Natural killer cell treated with Interleukin-12 subunit alpha and Interleukin-12 subunit beta and Interleukin-15 and Interleukin-18, amount 100 ng/mL, for 72 hours (primary cell): Measurements from ENCODE around the gene SNRNP35. TPM values are rescaled to one million over a fixed set of nuclear protein-coding genes. Genes with fewer than 3 reads are reported as not detected.
"Not testable (repeated sequence)": the region's sequence is repeated elsewhere in the genome, so short reads cannot be mapped to it uniquely, and the experiment has no call there.

Experiments used
- ATAC-seq, 2 donors: fragments of 150-1000 bp; cut with Tn5 transposase in 1 of 2; sonication (Bioruptor Pico), chemical (Tn5 transposase) in 1 of 2; 2 replicates each; pipeline ENCODE4 v1.10.0; 2021
- DNase-seq: peaks from one replicate; pipeline ENCODE4 v3.0.0; 2022; ENCODE audit warnings: low spot score
- H3K27ac Mint-ChIP-seq, 2 donors: 1 replicate in 1 of 2; 2 replicates in 1 of 2; pipeline ENCODE4 v1.8.0; 2022; ENCODE audit warnings: mixed read lengths in 2 of 2, mild to moderate bottlenecking in 1 of 2, moderate library complexity in 1 of 2
- H3K27me3 Mint-ChIP-seq, 2 donors: 1 replicate in 1 of 2; 2 replicates in 1 of 2; pipeline ENCODE4 v1.8.0; 2022; ENCODE audit warnings: mixed read lengths in 2 of 2
- H3K36me3 Mint-ChIP-seq: one replicate; pipeline ENCODE4 v1.8.0; 2022; ENCODE audit warnings: mixed read lengths
- H3K4me1 Mint-ChIP-seq, 2 donors: 1 replicate in 1 of 2; 2 replicates in 1 of 2; pipeline ENCODE4 v1.8.0; 2022; ENCODE audit warnings: low read depth in 2 of 2, mixed read lengths in 2 of 2, mild to moderate bottlenecking in 1 of 2
- H3K4me3 Mint-ChIP-seq: one replicate; pipeline ENCODE4 v1.8.0; 2022; ENCODE audit warnings: mixed read lengths
- H3K9me3 Mint-ChIP-seq: 2 replicates; pipeline ENCODE4 v1.8.0; 2022; ENCODE audit warnings: mixed read lengths
- total RNA-seq, 2 donors: library from RNA; stranded (reverse); gene quantifications; one replicate each; pipeline ENCODE4 v1.2.3, GENCODE V29; 2022

Gene SNRNP35
- total RNA-seq, 2 donors from 2014 or later = 27.3 to 36.9 TPM

GRCh38 chr12:123512838-123513665 lies 55.1 kb downstream of the SNRNP35 start:
- H3K4me3 Mint-ChIP-seq = no peak overlapping the region
- H3K36me3 Mint-ChIP-seq = no peaks in the 10 kb centered on the region
- H3K27me3 Mint-ChIP-seq = no peaks in the 10 kb centered on the region
- DNase-seq = no peak
- no peak overlapping the region for H3K27ac Mint-ChIP-seq
- H3K4me1 Mint-ChIP-seq = no peaks in the 10 kb centered on the region
- no peaks in the 10 kb centered on the region for H3K9me3 Mint-ChIP-seq
- ATAC-seq = peak in 1 of 2 donors; percentile 46

GRCh38 chr12:123513805-123514204 lies 55.9 kb downstream of the SNRNP35 start:
- ATAC-seq (no peak), DNase-seq (no peak)
- Mint-ChIP-seq H3K9me3 (no peaks in the 10 kb centered on the region), H3K36me3 (no peaks in the 10 kb centered on the region), H3K4me3 (no peak overlapping the region), H3K4me1 (no peaks in the 10 kb centered on the region), H3K27me3 (no peaks in the 10 kb centered on the region), H3K27ac (no peak overlapping the region)

- not testable (repeated sequence) for H3K36me3 Mint-ChIP-seq, H3K9me3 Mint-ChIP-seq, ATAC-seq, DNase-seq, H3K27ac Mint-ChIP-seq, H3K4me1 Mint-ChIP-seq, H3K4me3 Mint-ChIP-seq, H3K27me3 Mint-ChIP-seq
These were observed 56.8 kb downstream of the SNRNP35 start for GRCh38 chr12:123514582-123515221.

DNA sequence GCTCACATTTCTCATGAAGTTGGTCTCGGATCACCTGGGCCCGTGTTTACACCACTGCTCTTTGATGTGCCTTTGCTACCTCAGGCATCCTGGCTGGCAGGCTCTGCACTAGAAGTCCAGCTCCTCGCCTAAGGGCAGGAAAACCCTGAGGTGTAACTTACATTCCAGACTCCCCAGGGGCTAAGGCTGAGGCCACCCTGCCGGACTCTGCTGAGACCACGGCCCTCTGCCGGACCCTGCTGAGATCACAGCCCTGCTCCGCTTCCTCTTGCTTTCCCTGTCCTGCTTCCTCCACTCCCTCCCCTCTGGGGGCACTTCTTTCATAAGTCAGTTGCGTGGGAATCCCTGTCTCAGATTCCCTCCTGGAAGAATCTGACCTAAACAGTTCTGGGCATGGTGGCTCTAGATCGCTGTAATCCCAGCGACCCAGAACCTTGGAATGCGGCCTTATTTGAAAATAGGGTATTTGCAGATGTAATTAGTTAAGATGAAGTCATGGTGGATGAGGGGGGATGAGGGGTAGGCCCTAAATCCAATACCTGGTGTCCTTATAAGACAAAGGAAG lies 58.4 kb downstream of the SNRNP35 start:
- no peaks in the 10 kb centered on the region for H3K4me1 Mint-ChIP-seq
- H3K27me3 Mint-ChIP-seq = no peaks in the 10 kb centered on the region
- ATAC-seq (no peak), DNase-seq (no peak)
- H3K9me3 Mint-ChIP-seq = no peaks in the 10 kb centered on the region
- H3K36me3 Mint-ChIP-seq = no peaks in the 10 kb centered on the region
- no peak overlapping the region for H3K27ac Mint-ChIP-seq
- no peak overlapping the region for H3K4me3 Mint-ChIP-seq

Other genes with a start within 250 kb of the SNRNP35 start
- gene MPHOSPH9, start 225.0 kb upstream of the SNRNP35 start, total RNA-seq = 100 to 1,000 TPM in 1 of 2 donors, 10 to 100 TPM in 1; 50.1 to 117 TPM
- 10 to 100 TPM; 17.9 to 37.6 TPM for gene MTRFR, start 224.7 kb upstream of the SNRNP35 start, total RNA-seq
- gene CDK2AP1, start 186.3 kb upstream of the SNRNP35 start, total RNA-seq = 10 to 100 TPM; 22.4 to 32.0 TPM
- gene SBNO1, start 93.3 kb upstream of the SNRNP35 start, total RNA-seq = 10 to 100 TPM; 44.8 to 49.0 TPM
- gene KMT5A, start 74.0 kb upstream of the SNRNP35 start, total RNA-seq = 10 to 100 TPM; 67.2 to 95.6 TPM
- gene RILPL2, start 21.5 kb upstream of the SNRNP35 start, total RNA-seq = 10 to 100 TPM in 1 of 2 donors, 1 to 10 TPM in 1; 9.7 to 12.2 TPM
- 1 to 10 TPM; 2.1 to 2.6 TPM for gene RILPL1, start 75.6 kb downstream of the SNRNP35 start, total RNA-seq
- 100 to 1,000 TPM; 225 to 270 TPM for gene TMED2, start 126.4 kb downstream of the SNRNP35 start, total RNA-seq
- gene DDX55, start 144.0 kb downstream of the SNRNP35 start, total RNA-seq = 10 to 100 TPM; 38.7 to 80.0 TPM
- gene EIF2B1, start 175.5 kb downstream of the SNRNP35 start, total RNA-seq = 10 to 100 TPM; 76.5 to 77.8 TPM
- gene GTF2H3, start 175.7 kb downstream of the SNRNP35 start, total RNA-seq = 10 to 100 TPM; 41.6 to 57.4 TPM
- gene TCTN2, start 213.0 kb downstream of the SNRNP35 start, total RNA-seq = 1 to 10 TPM; 4.5 to 5.0 TPM